DND-41 (cell line): ENCODE results near the gene OTOF.

ENCODE experiments used
- ATAC-seq: fragments of 200-7000 bp; cut with Tn5 transposase; 3 replicates; pipeline ENCODE4 v1.9.1; 2021; ENCODE audit warnings: low read depth; ENCODE audit not compliant: insufficient read depth
- DNase-seq: peaks from one replicate; pipeline ENCODE4 v3.0.0-alpha.2; 2020
- H2AFZ ChIP-seq: 2 replicates; pipeline ENCODE4 v1.6.0; 2012; ENCODE audit warnings: low read depth, low read length
- H3K27ac ChIP-seq: 2 replicates; pipeline ENCODE4 v1.5.1; 2012; ENCODE audit warnings: low read length, inconsistent platforms
- H3K27me3 ChIP-seq: fragments of 200-600 bp; sonication (generic); 2 replicates; pipeline ENCODE4 v1.6.0; 2012; ENCODE audit warnings: low read length, mild to moderate bottlenecking, inconsistent platforms; ENCODE audit not compliant: insufficient read depth, poor library complexity
- H3K36me3 ChIP-seq: 2 replicates; pipeline ENCODE4 v1.5.1; 2012; ENCODE audit warnings: low read length, inconsistent platforms; ENCODE audit not compliant: insufficient read depth
- H3K4me1 ChIP-seq: 2 replicates; pipeline ENCODE4 v1.5.1; 2012; ENCODE audit warnings: mild to moderate bottlenecking, low read length; ENCODE audit not compliant: insufficient read depth
- H3K4me2 ChIP-seq: 2 replicates; pipeline ENCODE4 v1.6.0; 2012; ENCODE audit warnings: mild to moderate bottlenecking, moderate library complexity, low read length, inconsistent platforms; ENCODE audit not compliant: insufficient read depth
- H3K4me3 ChIP-seq, 2 experiments: fragments of 200-600 bp in 1 of 2; shearing (Covaris generic) in 1 of 2; 2 replicates each; pipeline ENCODE4 v1.5.1; 2012 to 2016; ENCODE audit warnings: inconsistent platforms in 2 of 2, low read length in 2 of 2, mild to moderate bottlenecking in 2 of 2, low read depth in 1 of 2, moderate library complexity in 1 of 2
- H3K79me2 ChIP-seq: 2 replicates; pipeline ENCODE4 v1.6.0; 2012; ENCODE audit warnings: low read length, inconsistent platforms; ENCODE audit not compliant: insufficient read depth
- H3K9ac ChIP-seq: 2 replicates; pipeline ENCODE4 v1.6.0; 2012; ENCODE audit warnings: low read depth, mild to moderate bottlenecking, inconsistent platforms, low read length, moderate library complexity
- H3K9me3 ChIP-seq: 2 replicates; pipeline ENCODE4 v1.5.1; 2012; ENCODE audit warnings: low read length, moderate library complexity, mild to moderate bottlenecking, inconsistent platforms; ENCODE audit not compliant: insufficient read depth, severe bottlenecking
- H4K20me1 ChIP-seq: 2 replicates; pipeline ENCODE4 v1.6.0; 2012; ENCODE audit warnings: low read length; ENCODE audit not compliant: insufficient read depth
- CTCF ChIP-seq: IDR thresholded peaks from 2 replicates; pipeline ENCODE4 v1.5.1; 2012; ENCODE audit warnings: borderline replicate concordance, low read length, moderate library complexity, mild to moderate bottlenecking; ENCODE audit not compliant: poor library complexity, severe bottlenecking; ENCODE audit errors: extremely low read depth
- EZH2 ChIP-seq: IDR thresholded peaks from 3 replicates; pipeline ENCODE4 v1.6.1; 2012; ENCODE audit warnings: borderline replicate concordance, low read depth, mild to moderate bottlenecking, moderate library complexity, low read length, inconsistent platforms; ENCODE audit not compliant: severe bottlenecking

Gene OTOF

GRCh38 chr2:26456440-26457250, 21.3 kb downstream of the OTOF start:
- ATAC-seq (no peak), DNase-seq (no peak)
- Histone ChIP-seq H3K27me3 (no peaks in the 10 kb centered on the region), H3K79me2 (no peaks in the 10 kb centered on the region), H3K36me3 (no peaks in the 10 kb centered on the region), H3K27ac (no peak overlapping the region), H3K9ac (no peak overlapping the region), H3K9me3 (no peaks in the 10 kb centered on the region), H2AFZ (no peak overlapping the region), H3K4me1 (no peaks in the 10 kb centered on the region), H3K4me2 (no peak overlapping the region), H3K4me3 (no peak overlapping the region), H4K20me1 (no peaks in the 10 kb centered on the region)
- TF ChIP-seq CTCF (no peak), EZH2 (no peak)

GRCh38 chr2:26455670-26456439, 22.1 kb downstream of the OTOF start:
- Histone ChIP-seq H3K27me3 (no peaks in the 10 kb centered on the region), H3K4me1 (no peaks in the 10 kb centered on the region), H4K20me1 (no peaks in the 10 kb centered on the region), H3K9me3 (no peaks in the 10 kb centered on the region), H3K27ac (no peak overlapping the region), H3K36me3 (no peaks in the 10 kb centered on the region), H3K9ac (no peak overlapping the region), H2AFZ (no peak overlapping the region), H3K4me3 (no peak overlapping the region), H3K4me2 (no peak overlapping the region), H3K79me2 (no peaks in the 10 kb centered on the region)
- ATAC-seq (no peak), DNase-seq (no peak)
- TF ChIP-seq CTCF (no peak), EZH2 (no peak)

- no peak for TF ChIP-seq CTCF
- TF ChIP-seq EZH2 = no peak
- H3K27ac ChIP-seq = no peak overlapping the region
- no peak overlapping the region for H3K4me2 ChIP-seq
- H3K4me1 ChIP-seq = no peaks in the 10 kb centered on the region
- H3K4me3 ChIP-seq = no peak overlapping the region
- ATAC-seq = no peak
- no peaks in the 10 kb centered on the region for H4K20me1 ChIP-seq
- no peaks in the 10 kb centered on the region for H3K27me3 ChIP-seq
- no peak for DNase-seq
- H3K9me3 ChIP-seq = no peaks in the 10 kb centered on the region
- no peak overlapping the region for H3K9ac ChIP-seq
- H2AFZ ChIP-seq = no peak overlapping the region
- no peaks in the 10 kb centered on the region for H3K36me3 ChIP-seq
- no peaks in the 10 kb centered on the region for H3K79me2 ChIP-seq
Measured at GRCh38 chr2:26455037-26455669, 22.8 kb downstream of the OTOF start.
